Fibroblast of lung (primary cell): ENCODE results near the gene DLG2. TPM values are rescaled to one million over a fixed set of nuclear protein-coding genes. Genes with fewer than 3 reads are reported as not detected.

Experiments
- DNase-seq, 2 donors: peaks; one replicate each; pipeline versions ENCODE4 v3.0.0 to v3.0.0-alpha.2; 2010; ENCODE audit warnings: low read depth in 2 of 2
- H2AFZ ChIP-seq: 2 replicates; pipeline ENCODE4 v1.5.1; 2012; ENCODE audit warnings: low read length, control low read depth, inconsistent platforms
- H3K27ac ChIP-seq: 2 replicates; pipeline ENCODE4 v1.5.1; 2011; ENCODE audit warnings: low read length, control low read depth; ENCODE audit not compliant: insufficient read depth
- H3K27me3 ChIP-seq: 2 replicates; pipeline ENCODE4 v1.5.1; 2011; ENCODE audit warnings: mild to moderate bottlenecking, low read length; ENCODE audit not compliant: control insufficient read depth, insufficient read depth
- H3K36me3 ChIP-seq: 2 replicates; pipeline ENCODE4 v1.5.1; 2011; ENCODE audit warnings: low read length; ENCODE audit not compliant: control insufficient read depth, insufficient read depth
- H3K4me1 ChIP-seq: 2 replicates; pipeline ENCODE4 v1.5.1; 2011; ENCODE audit warnings: low read length; ENCODE audit not compliant: control insufficient read depth, insufficient read depth; ENCODE audit errors: extremely low read depth
- H3K4me2 ChIP-seq: 2 replicates; pipeline ENCODE4 v1.5.1; 2011; ENCODE audit warnings: low read length, control low read depth; ENCODE audit not compliant: insufficient read depth; ENCODE audit errors: extremely low read depth
- H3K4me3 ChIP-seq, 4 experiments: fragments of 200-600 bp in 1 of 4; sonication (generic) in 1 of 4; replicated peaks in 1 of 4; 2 replicates each; pipeline ENCODE4 v1.5.1; 2011 to 2016; ENCODE audit warnings: low read length in 4 of 4, low read depth in 3 of 4, mild to moderate bottlenecking in 3 of 4, control low read depth in 2 of 4, inconsistent platforms in 1 of 4, mixed read lengths in 1 of 4; ENCODE audit not compliant: insufficient read depth in 1 of 4; ENCODE audit errors: control extremely low read depth in 1 of 4
- H3K79me2 ChIP-seq: 2 replicates; pipeline ENCODE4 v1.5.1; 2012; ENCODE audit warnings: mild to moderate bottlenecking, low read length, inconsistent platforms; ENCODE audit not compliant: control insufficient read depth, insufficient read depth
- H3K9ac ChIP-seq: 2 replicates; pipeline ENCODE4 v1.5.1; 2011; ENCODE audit warnings: mild to moderate bottlenecking, low read length, control low read depth; ENCODE audit not compliant: insufficient read depth
- H3K9me3 ChIP-seq: 2 replicates; pipeline ENCODE4 v1.5.1; 2012; ENCODE audit warnings: low read depth, low read length; ENCODE audit not compliant: control insufficient read depth, insufficient read depth
- H4K20me1 ChIP-seq: 2 replicates; pipeline ENCODE4 v1.5.1; 2011; ENCODE audit warnings: low read length; ENCODE audit not compliant: control insufficient read depth, insufficient read depth; ENCODE audit errors: extremely low read depth
- CTCF ChIP-seq, 2 donors: IDR thresholded peaks in 1 of 2; conservative IDR thresholded peaks in 1 of 2; 1 replicate in 1 of 2; 2 replicates in 1 of 2; pipeline ENCODE4 v1.5.1; 2011 to 2012; ENCODE audit warnings: low read length in 2 of 2, control low read depth in 1 of 2, inconsistent platforms in 1 of 2, low read depth in 1 of 2, mild to moderate bottlenecking in 1 of 2
- EZH2 ChIP-seq: IDR thresholded peaks from 2 replicates; pipeline ENCODE4 v1.5.1; 2012; ENCODE audit warnings: low read length, control low read depth, mild to moderate bottlenecking; ENCODE audit errors: missing control alignments
- polyA plus RNA-seq, 2 donors: library from polyadenylated mRNA; depleted of rRNA in 1 of 2; stranded (reverse) in 1 of 2; unstranded in 1 of 2; fragments of >200 nt; gene quantifications; 2 replicates each; pipeline ENCODE4 v1.2.1, GENCODE V29; 2011 to 2012; ENCODE audit warnings: missing spikeins in 1 of 2
- total RNA-seq: library from RNA; depleted of rRNA; stranded (reverse); fragments of >200 nt; gene quantifications from 2 replicates; pipeline ENCODE4 v1.2.1, GENCODE V29; 2014

The DLG2 gene
- total and polyA plus RNA-seq, 2 donors (not counting 1 experiment from before 2014, with no cell fraction given), result 0.77 to 2.3 TPM

DNA sequence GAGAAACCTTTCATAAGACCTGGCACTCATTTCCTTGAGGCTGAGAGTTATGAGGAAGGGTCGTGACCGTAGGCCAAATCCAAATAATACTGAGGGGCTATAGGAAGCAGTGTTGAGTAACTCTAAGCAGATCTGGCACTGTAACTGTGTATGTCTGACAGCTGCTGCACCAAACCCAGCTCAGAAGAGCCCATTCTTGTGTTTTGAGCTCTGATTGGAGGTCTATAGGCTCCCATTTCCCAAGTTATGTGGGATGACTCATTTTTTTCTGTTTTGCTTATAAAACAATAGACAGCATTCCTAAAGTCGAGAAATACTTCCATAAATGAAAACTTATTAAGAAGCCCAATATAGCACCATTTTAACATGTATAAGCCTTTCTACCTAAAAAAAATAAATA, 645.8 kb downstream of the DLG2 start:
- Histone ChIP-seq H3K27ac (no peak overlapping the region), H3K9me3 (no peaks in the 10 kb centered on the region), H3K4me1 (no peaks in the 10 kb centered on the region), H2AFZ (no peak overlapping the region), H3K9ac (no peak overlapping the region), H3K36me3 (no peaks in the 10 kb centered on the region), H3K4me3 (no peak overlapping the region), H4K20me1 (no peaks in the 10 kb centered on the region), H3K27me3 (no peaks in the 10 kb centered on the region), H3K79me2 (no peaks in the 10 kb centered on the region), H3K4me2 (no peak overlapping the region)
- TF ChIP-seq EZH2 (no peak), CTCF (conservative IDR thresholded peaks at IDR 0.05 in 1 of 2, IDR thresholded peaks at IDR 0.05 in 1 of 2; ENCODE audit: low read depth in 1 of 2, low read length in 2 of 2) (no peak)
- peak; percentile 1 to 39 for DNase-seq

DNA sequence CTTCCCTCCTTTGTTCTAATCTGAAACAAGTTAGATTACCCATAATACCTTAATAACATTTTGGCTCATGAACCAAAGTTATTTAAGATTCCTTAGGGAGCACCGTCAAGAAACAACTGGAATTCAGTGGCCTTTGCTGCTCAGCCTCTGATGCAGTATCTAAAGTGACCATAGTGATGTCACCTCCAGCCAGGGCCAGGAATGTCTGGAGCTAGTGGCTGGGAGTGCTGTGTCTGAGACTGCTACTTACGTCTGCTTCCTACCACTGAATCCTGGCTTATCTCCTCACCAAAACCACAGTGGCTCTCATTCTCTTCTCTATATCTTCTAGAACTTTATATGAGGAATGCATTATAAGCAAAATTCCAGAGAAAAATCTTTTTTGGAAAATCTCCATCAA, 658.0 kb downstream of the DLG2 start:
- Histone ChIP-seq H2AFZ (no peak overlapping the region), H3K9me3 (no peaks in the 10 kb centered on the region), H3K27ac (no peak overlapping the region), H3K9ac (no peak overlapping the region), H3K27me3 (no peaks in the 10 kb centered on the region), H3K4me3 (no peak overlapping the region), H4K20me1 (no peaks in the 10 kb centered on the region), H3K79me2 (no peaks in the 10 kb centered on the region), H3K4me1 (no peaks in the 10 kb centered on the region), H3K4me2 (no peak overlapping the region), H3K36me3 (no peaks in the 10 kb centered on the region)
- peak in 1 of 2 donors; percentile 95 for DNase-seq
- TF ChIP-seq CTCF (conservative IDR thresholded peaks at IDR 0.05 in 1 of 2, IDR thresholded peaks at IDR 0.05 in 1 of 2; ENCODE audit: low read depth in 1 of 2, low read length in 2 of 2), result no peak
- no peak for TF ChIP-seq EZH2

DNA sequence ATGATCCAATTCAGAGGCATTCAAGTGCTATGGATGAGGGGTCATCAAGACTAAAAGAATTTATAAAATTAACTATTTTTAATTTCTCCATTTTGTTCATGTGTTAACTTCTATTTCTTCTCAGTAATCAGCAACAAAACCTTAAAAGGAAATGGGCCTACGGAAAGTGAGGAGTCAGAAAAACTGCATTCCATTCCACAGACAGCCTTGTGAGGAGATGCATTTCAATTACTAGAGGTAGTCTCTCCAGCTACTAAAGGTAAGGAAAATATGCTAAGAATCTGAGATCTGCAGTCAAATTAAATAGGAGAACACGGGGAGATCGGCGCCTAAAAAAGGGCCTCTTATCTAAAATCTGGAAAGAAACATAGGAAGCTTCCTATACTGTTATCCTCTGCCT, 661.7 kb downstream of the DLG2 start:
- H3K4me2 ChIP-seq, result no peak overlapping the region
- H3K36me3 ChIP-seq, result no peaks in the 10 kb centered on the region
- peak in 1 of 2 donors; percentile 24 for DNase-seq
- H3K9me3 ChIP-seq, result no peaks in the 10 kb centered on the region
- no peak overlapping the region for H3K9ac ChIP-seq
- H4K20me1 ChIP-seq, result no peaks in the 10 kb centered on the region
- no peaks in the 10 kb centered on the region for H3K79me2 ChIP-seq
- no peak overlapping the region for H3K4me3 ChIP-seq
- H3K27ac ChIP-seq, result no peak overlapping the region
- H3K4me1 ChIP-seq, result no peaks in the 10 kb centered on the region
- H2AFZ ChIP-seq, result no peak overlapping the region
- H3K27me3 ChIP-seq, result no peaks in the 10 kb centered on the region
- TF ChIP-seq CTCF (conservative IDR thresholded peaks at IDR 0.05 in 1 of 2, IDR thresholded peaks at IDR 0.05 in 1 of 2; ENCODE audit: low read depth in 1 of 2, low read length in 2 of 2), result no peak
